ENCODE results near the gene CDC42BPA.

DNA sequence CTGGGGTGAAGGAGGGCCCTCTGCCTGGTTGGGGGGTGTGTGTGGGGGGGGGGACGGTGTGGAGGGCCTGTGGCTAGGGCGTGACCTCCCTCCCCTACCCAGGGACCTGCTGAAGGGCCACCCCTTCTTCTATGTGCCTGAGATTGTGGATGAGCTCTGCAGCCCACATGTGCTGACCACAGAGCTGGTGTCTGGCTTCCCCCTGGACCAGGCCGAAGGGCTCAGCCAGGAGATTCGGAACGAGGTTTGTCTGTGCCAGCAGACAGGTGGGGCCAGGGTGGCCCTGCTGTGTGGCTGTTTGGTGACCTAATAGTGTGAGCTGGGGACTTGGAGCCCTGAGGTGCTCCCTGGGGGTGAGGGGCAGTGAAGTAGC, 334.3 kb downstream of the CDC42BPA start:
- TF ChIP-seq, protein P1, sequence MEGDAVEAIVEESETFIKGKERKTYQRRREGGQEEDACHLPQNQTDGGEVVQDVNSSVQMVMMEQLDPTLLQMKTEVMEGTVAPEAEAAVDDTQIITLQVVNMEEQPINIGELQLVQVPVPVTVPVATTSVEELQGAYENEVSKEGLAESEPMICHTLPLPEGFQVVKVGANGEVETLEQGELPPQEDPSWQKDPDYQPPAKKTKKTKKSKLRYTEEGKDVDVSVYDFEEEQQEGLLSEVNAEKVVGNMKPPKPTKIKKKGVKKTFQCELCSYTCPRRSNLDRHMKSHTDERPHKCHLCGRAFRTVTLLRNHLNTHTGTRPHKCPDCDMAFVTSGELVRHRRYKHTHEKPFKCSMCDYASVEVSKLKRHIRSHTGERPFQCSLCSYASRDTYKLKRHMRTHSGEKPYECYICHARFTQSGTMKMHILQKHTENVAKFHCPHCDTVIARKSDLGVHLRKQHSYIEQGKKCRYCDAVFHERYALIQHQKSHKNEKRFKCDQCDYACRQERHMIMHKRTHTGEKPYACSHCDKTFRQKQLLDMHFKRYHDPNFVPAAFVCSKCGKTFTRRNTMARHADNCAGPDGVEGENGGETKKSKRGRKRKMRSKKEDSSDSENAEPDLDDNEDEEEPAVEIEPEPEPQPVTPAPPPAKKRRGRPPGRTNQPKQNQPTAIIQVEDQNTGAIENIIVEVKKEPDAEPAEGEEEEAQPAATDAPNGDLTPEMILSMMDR (IDR thresholded peaks at IDR 0.05) = no peak
- TF ChIP-seq GATA2 (CRISPR knock-in tag; IDR thresholded peaks at IDR 0.05) (no peak), POLR2AphosphoS5 (IDR thresholded peaks at IDR 0.05; ENCODE audit: low read depth, low read length) (no peak), ELF1 (IDR thresholded peaks at IDR 0.05) (no peak)
